ENCODE results near the gene ADGRF4.

ADGRF4 gene, protein sequence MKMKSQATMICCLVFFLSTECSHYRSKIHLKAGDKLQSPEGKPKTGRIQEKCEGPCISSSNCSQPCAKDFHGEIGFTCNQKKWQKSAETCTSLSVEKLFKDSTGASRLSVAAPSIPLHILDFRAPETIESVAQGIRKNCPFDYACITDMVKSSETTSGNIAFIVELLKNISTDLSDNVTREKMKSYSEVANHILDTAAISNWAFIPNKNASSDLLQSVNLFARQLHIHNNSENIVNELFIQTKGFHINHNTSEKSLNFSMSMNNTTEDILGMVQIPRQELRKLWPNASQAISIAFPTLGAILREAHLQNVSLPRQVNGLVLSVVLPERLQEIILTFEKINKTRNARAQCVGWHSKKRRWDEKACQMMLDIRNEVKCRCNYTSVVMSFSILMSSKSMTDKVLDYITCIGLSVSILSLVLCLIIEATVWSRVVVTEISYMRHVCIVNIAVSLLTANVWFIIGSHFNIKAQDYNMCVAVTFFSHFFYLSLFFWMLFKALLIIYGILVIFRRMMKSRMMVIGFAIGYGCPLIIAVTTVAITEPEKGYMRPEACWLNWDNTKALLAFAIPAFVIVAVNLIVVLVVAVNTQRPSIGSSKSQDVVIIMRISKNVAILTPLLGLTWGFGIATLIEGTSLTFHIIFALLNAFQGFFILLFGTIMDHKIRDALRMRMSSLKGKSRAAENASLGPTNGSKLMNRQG

DNA sequence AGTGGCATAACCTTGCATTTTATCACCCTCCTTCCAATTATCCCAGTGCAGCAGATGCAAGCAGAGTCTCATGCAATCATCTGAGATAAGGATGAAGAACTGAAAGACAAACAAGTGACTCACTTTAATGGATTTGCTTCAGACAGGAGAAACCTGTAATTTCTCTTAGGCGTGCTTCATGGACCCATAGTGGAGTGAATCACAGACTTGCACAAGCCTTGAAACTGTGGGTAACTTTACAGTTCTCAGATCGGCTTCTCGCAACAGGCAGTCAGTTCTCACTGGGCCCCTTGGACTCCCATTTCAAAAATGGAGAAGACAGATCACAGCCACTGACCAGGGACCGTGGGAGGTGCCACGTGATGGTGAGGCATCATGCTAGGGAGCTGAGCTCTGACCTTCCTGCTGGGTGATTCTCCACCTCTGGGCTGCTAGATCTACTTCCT is at the start of gene ADGRF4:
TSS of gene ADGRF4 (plus strand) at position 239 of the 446 bp plus-strand sequence. CDS start 8,666 bp downstream, outside the sequence.
- no peak for DNase-seq

DNA sequence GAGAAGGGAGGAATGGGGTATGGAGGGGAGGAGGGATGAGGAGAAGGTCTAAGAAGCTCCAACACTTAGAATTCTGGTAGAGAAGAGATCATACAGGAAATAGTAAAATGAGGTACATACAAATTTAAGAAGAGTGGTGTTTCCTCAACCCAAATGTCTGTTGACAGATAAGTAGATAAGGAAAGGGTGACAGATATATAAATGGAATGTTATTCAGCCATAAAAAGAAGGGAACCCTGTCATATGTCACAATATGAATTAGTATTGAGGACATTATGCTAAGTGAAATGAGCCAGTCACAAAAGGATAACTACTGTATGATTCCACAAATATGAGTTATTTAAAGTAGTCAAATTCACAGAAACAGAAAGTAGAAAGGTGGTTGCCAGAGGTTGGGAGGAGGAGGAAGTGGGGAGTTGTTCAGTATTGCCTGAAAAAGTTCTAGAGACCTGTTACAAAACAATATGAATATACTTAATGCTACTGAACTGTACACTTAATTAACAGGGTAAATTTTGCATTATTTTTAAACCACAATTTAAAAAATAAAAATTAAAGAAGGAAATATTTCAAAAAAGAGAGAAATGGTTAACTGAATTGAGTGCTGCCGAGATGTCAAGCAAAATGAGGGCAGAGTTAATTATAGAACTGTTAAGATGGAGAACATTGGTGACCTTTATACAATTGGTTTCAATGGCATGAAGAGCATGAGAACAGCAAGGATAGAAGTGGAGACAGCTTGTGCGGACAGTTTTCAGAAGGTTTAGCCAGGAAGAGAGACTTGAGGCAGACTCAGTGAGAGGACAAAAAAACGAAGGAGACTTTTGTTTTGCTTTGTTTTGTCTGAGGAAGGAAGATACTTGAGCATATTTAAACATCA is 47.6 kb upstream of the ADGRF4 start:
- DNase-seq, result no peak

DNA sequence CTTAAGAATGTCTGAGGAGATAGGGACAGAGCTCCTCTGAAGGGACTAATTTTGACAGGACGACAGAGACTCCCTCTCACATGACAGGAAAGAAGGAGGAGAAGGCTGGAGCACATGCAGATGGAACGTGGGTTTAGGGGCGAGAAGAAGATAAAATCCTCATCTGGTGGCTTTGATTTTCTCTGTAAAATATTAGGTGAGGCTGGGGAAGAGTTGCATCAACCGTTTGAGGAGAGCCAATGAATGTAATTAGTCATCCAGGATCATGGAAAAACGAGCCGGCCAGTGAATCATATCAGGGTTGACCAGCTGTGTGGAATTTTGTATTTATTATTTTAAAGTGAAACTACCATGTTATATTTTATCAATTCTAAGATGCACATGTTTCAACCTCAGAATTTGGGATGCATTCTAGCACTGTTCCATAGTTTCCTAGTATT is 46.9 kb upstream of the ADGRF4 start:
- DNase-seq, result no peak

DNA sequence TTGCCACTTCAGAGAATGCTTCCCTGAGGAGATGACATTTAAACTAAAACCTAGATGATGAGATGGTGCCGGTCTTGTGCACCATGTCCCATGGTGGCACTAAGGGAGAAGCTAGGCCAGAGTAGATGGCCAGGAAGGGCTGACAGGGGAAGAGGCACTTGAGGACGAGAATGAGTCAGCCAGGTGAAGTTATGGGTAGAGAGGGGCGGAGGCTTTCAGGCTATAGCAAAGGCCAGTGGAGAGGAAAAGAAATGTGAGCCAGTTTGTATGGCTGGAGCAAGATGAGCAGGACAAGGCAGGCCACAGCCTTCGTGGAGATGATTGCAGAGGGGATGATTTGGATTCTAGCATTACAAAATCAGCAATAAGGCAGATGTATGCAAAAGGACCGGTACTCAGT is 44.7 kb upstream of the ADGRF4 start:
- DNase-seq, result no peak

DNA sequence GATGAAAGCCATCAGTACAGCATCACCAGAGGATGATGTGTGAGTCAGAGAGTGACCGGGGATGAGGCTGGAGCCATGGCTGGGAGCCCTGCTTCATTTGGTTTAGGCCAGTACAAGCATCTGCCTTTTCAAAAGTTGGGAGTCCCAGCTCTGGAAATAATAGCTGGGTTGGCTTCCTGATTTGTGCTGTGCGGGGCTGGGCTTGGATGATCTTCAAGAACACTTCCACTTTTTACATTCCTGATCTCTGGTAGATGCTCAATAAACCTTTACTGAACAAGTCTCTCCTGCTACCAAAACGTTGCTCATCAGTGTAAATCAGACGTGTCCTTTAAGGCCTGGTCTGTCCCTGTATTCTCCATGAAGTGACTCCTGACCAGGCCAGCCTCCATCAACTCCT is 44.1 kb upstream of the ADGRF4 start:
- DNase-seq, result no peak

DNA sequence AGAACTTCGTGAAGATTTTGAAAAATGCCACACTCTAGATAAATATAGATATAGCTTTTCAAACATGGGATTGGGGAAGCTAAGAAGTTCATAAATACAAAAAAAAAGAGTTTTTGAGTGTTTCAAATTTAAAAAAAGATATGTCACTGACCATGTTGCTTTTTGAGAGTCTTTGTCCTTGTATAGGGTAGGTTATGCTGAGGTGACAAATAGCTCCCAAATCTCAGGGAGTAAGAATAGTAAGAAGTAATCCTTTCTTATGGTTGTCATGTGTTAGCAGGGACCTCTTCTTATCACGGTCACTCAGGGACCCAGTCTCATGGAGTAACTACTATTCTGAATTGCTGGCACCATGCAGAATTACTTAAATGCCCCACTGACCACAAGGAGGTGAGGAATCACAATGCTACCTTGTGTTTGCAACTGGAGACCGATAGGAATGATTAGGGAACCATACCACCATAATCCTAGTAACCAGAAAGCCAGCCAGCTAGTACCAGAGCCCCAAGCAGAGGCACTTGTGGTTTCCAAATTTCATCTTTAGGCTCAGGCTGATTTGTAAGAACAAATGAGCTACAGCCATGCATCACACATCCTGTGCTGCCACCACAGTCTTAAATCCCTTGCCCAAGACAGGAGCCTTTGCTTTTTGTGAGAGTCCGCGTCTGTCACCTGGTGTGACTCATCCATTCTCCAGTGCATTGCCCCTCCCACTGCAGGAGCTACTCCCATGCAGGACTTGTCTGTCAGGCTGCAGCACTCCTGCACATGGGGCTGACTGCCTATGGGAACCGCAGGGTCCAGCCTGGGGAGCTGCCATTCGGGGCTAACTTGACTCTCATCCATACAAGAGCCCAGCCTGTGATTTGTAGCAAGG is 42.4 kb upstream of the ADGRF4 start:
- peak; percentile 64 for DNase-seq

DNA sequence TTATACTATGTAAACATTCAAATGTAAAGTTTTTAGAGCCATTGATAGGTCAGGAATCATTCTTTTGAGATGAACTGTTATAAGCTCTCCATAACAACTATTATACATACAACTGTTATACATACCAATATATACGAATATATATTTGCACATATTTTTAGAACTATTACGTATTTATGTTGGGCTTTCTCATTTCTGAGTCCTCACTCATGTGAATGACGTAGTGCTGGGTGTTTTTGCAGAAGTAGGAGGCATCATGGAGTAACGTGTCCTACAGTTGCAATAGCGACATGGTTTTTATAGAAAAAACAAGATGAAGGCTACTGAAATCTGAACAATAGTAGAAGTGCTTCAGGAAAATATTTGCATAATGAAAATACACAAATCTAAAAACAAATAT is 36.4 kb upstream of the ADGRF4 start:
- DNase-seq, result no peak

DNA sequence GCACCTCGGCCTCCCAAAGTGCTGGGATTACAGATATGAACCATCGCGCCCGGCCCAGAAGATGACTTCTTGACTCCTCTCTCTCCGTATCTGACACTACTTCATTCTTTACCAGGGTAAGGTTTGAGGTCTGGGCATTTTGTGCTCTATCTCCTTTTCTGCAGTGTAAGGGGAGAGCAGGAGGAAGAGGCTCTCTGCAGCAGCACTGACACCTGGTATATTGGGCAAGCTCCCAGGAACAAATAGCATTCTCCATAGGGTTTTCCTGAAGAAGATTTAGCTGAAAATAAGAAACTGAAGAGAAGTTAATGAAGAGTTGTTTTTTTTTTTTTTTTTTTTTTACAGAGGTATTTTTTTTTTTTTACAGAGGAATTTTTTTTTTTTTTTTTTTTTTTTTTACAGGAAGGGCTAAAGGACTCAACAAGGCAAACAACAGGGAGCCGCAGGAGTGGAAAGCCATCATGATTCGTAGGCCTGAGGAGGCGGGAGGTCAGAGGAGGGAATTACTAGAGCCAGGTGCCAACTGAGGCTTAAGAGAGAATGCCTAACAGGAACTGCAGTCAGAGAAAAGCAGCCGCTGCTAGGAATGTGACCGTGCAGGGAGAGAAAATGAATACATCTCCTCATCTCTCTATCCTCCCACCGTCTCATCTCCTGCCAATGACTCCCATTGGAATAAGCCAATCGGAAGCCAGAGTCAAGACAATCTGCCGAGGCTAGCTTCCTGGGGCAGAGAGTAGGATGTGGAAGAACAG is 34.7 kb upstream of the ADGRF4 start:
- no peak for DNase-seq

DNA sequence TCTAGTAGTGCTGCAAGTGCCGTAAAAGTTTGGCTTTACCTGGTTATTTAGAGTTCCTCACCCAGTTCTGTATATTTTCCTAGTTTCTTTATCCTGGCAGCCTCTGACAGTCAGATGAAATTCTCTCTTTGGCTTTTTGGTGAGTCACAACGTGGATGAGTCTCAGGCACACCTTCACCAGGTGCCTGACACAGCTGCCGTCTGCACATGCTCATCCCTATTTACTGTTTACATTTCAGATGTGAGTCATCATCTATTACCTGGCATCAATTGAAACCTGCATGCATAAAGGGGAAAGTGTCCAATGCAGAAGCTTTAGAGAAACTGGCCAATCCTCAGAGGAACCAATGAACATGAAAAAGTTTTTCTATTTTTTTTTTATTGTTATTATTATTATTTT is 33.3 kb upstream of the ADGRF4 start:
- no peak for DNase-seq

DNA sequence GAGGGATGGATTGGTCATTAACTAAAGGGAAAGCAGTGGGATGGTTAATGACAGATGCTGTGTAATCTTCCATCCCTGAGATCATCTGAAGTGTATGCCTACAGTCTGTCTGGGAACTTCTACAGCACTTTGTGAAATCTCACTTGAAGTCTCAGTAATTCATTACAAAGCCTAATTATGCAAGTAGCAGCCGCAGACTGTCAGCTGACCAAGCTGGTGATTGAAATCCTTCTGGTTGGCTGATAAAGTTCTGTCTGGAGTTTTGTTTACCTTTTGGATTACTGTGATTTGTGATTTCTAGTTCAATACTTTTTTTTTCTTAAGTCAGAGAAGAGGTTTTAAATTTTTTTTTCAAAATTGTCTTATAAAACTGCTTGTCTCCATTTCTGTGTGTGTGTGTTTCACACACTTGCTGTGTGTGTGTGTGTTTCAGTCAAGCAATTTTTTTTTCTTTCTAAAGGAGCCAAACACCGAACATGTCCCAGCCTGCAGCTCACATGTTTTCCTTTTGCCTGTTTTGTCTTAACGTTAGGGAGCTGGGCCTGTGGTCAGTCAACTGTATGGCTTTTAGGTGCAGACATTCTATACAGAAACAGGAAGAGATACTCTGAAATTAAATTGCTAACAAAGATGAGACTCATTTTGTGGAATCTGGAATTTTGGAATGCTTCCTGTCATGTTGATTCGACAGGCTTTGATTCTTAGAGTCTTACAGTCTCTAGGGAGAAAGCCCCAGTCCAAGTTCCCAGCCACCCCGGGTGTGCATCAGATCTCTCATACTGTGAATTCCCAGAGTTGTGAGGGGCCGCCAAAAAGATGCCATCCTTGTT is 28.5 kb upstream of the ADGRF4 start:
- DNase-seq, result no peak

DNA sequence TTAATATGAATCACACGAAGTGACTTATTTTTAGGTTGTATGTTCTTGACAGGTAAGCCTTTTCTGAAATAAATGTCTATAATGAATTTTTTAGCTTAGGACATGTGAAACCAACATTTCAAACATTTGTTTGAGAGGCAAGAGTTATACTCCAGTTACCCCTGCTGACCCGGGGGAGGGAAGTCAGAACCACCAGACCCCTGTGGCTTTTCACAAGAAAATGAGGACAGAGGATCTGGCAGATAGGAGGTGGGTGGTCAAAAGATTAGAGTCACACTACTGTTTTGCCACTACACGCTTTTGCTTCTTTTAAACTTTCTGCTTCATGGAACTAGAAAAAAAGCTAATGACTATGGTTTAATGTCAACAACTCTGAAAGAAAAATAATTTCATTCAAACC is 27.5 kb upstream of the ADGRF4 start:
- no peak for DNase-seq

DNA sequence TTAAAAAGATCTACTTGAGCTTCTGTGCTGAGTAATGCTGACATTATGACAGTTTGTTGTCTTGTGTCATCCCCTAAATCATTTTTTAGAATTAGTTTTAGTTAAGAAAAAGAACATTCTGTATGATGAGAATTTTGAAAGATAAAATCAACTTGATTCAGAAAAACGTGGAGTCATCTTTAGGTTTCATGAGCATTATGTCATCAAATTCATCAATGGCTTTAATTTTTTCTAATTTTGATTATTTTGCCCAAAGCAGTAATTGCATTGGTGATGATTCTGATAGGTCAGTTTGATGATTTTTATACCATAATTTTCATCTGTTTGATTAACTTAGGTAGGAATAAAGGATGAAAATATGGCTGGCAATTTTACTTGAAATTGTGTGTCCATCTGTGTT is 26.6 kb upstream of the ADGRF4 start:
- no peak for DNase-seq

DNA sequence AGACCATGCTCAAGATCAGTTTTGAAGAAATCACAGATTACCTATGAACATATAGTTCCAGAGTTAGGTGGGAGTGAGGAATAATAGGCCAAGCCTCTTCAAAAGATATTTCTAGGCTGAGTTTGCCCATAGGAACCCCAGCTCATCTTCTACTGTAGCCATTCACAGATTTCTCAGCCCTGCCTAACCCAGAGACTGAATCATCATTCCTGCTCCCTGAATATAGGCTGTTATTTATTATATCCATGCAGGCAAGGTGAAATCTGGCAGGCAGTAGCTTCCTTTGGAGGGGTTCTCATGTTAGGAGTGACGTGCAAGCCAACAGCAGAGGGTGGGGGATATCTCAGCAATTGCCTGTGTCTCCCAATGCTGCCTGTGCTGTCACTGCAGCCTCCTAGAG is 25.6 kb upstream of the ADGRF4 start:
- DNase-seq, result no peak

DNA sequence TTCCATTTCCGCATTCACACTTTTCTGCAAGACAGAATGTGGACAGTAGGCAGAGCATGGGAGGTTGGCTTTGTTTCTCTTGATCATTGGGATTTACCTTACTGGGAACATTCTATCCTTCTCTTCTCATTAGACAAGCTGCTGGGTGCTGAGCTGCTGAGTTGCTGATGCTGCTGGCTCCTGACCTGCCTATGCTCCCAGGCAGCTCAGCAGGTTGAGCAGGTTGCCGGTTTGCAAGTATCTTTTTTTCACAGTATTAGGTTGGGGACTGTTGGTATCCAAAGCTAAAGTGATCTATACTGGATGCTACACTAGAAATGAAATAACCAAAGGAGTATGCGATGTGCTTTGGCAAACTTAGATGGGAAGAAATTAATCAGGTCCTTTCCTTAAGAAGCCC is 23.7 kb upstream of the ADGRF4 start:
- no peak for DNase-seq

DNA sequence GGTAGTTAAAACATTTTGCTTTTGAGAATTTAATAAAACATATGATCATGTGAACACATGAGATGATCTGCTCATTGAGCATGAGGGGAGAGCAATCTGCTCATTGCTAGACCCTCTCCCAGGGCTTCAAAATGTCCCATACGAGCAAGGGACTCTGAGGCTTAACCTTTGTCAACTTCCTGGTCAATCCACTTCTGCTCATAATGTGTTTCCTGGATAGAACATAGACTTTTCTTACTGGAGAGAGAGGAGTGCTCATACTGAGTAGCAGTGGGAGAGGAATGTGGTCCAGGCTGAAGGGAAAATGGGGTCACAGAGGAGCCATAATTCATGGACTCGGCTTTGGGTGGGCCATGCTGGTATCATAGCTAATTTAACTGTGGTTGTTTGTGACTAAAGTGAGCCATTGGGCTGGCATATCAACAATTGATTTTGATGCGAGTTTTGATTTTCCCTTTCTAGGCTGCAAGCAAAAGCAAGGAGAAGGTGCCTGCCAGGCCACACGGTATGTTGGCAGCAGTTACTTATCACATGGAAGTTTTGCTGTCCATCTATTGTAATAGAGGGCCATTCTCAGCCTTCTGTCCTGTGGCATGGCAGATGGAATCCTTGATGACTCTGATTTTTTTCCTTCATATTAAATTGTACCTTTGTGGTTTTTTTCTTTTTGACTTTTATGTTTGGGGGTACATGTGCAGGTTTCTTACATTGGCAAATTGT is 20.8 kb upstream of the ADGRF4 start:
- DNase-seq, result no peak

DNA sequence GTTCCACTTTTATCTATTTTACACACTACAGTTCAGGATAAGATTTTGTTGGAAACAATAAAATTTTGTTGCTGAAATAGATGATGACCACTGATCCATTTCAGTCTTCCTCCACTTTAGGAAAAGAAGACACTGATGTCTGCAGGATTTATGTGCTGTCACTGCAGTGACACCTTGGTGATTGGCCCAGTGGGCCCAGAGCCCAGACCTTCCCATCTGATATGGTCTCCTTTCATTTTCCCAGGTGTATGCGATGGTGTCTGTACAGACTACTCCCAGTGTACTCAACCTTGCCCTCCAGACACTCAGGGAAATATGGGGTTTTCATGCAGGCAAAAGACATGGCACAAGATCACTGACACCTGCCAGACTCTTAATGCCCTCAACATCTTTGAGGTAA is 19.6 kb upstream of the ADGRF4 start:
- DNase-seq, result no peak

DNA sequence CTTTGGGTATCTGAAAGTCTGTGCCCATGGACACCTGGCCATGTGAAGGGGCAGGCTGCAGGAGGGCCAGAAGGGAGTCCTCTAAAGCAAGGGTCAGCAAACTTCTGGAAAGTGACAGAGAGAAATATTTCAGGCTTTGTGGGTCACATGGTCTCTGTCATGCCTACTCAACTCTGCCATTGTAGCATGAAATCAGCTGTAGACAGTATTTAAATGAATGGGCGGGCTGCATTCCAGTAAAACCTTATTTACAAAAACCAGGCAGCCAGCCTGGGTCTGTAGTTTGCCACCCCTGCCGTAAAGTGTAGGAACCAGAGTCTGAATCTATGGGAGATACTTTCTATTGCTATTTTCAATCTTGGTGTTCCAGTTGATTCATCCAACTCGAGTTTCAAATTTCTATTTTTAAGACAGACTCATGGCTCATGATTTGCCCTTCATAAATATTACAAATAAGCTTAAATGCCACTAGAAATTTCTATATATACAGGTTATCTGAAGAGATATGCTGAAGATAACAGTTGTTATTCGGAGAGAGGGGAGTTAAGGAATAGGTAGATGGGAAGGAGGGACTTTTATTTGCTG is 19.0 kb upstream of the ADGRF4 start:
- no peak for DNase-seq

DNA sequence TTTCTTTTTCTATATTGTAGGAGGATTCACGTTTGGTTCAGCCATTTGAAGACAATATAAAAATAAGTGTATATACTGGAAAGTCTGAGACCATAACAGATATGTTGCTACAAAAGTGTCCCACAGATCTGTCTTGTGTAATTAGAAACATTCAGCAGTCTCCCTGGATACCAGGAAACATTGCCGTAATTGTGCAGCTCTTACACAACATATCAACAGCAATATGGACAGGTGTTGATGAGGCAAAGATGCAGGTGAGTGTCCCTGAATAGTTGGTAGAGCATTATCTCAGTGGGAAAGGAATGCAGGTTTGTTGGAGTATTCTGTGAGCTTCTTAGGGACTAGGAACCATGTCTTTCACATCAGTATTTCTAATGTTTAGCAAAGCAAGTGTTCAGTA is 18.3 kb upstream of the ADGRF4 start:
- DNase-seq, result no peak

DNA sequence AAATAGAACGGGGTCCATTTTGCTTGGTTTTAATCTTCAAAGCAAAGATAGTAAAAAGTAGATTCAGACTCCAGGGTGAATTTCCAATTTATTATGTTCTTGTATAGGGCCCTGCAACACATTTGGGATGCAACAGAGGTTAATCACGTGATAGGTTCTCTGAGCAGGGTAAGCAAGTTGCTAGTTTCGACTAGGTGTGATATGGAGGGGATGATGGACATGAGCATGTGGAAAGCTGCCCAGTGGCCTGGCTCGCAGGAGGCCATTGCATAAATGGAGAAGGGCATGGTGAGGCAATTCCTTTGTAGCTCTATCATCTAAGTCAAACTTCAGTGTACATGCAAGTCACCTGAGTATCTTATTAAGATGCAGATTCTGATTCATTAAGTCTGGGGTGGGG is 17.7 kb upstream of the ADGRF4 start:
- DNase-seq, result no peak
